Measurements from ENCODE around the gene ORC5. TPM values are rescaled to one million over a fixed set of nuclear protein-coding genes. Genes with fewer than 3 reads are reported as not detected.

The ORC5 gene
- polyA plus RNA-seq, 1 donor (not counting 4 experiments of a cell fraction or from before 2014, with no cell fraction given), result 17.9 TPM

DNA sequence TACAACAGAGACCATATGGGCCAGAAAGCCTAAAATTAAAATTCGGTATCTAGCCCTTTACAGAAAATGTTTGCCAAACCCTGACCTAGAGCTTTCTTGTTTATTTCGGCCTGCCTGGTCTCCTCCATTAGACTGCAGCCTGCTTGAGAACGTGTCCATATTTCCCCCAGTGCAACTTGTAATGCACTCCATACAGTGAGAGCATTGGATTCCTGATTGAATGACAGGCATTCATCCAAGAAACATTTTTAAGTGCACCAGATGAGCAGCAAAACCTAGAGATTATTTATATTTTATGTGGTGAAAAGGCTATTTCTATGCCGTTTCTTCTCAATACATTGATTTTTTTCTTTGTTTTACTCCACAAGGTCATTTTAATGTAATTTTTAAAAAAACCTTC lies 47.4 kb upstream of the ORC5 start:
- dilution Hi-C loops (cut with MboI; ENCODE audit: extremely low pct_ligation_motif_present, low sequenced_read_pairs), result no loop called here
- Histone ChIP-seq H3K79me2 (ENCODE audit: control insufficient read depth, insufficient read depth, low read length) (no peaks in the 10 kb centered on the region), H4K20me1 (ENCODE audit: control insufficient read depth, extremely low read depth, insufficient read depth, low read length) (no peaks in the 10 kb centered on the region), H3K4me3 (ENCODE audit: control insufficient read depth in 2 of 3, extremely low read depth in 1 of 3, insufficient read depth in 2 of 3, low read depth in 1 of 3, low read length in 3 of 3) (no peak overlapping the region), H3K4me1 (ENCODE audit: control insufficient read depth, extremely low read depth, insufficient read depth, low read length) (peaks cover 9% of the 10 kb centered on the region), H3K9me3 (ENCODE audit: control insufficient read depth, low read depth, low read length) (no peaks in the 10 kb centered on the region), H3K27ac (ENCODE audit: control insufficient read depth, insufficient read depth, low read length) (no peak overlapping the region), H3K9ac (ENCODE audit: control insufficient read depth, extremely low read depth, insufficient read depth, low read length) (no peak overlapping the region), H2AFZ (ENCODE audit: control insufficient read depth, low read length) (no peak overlapping the region), H3K4me2 (ENCODE audit: control insufficient read depth, extremely low read depth, insufficient read depth, low read depth, low read length) (no peak overlapping the region), H3K9me1 (ENCODE audit: control insufficient read depth, extremely low read depth, insufficient read depth, low read length) (no peaks in the 10 kb centered on the region), H3K27me3 (ENCODE audit: control insufficient read depth, extremely low read depth, insufficient read depth, low read length) (no peaks in the 10 kb centered on the region), H3K36me3 (ENCODE audit: control insufficient read depth in 2 of 2, extremely low read depth in 1 of 2, insufficient read depth in 2 of 2, low read length in 2 of 2) (no peaks in the 10 kb centered on the region)
- FAIRE-seq (no peak), DNase-seq (ENCODE audit: low read depth, low spot score) (no peak)
- TF ChIP-seq EZH2 (IDR thresholded peaks at IDR 0.05; ENCODE audit: low read length), result no peak
- TF ChIP-seq, protein P1, sequence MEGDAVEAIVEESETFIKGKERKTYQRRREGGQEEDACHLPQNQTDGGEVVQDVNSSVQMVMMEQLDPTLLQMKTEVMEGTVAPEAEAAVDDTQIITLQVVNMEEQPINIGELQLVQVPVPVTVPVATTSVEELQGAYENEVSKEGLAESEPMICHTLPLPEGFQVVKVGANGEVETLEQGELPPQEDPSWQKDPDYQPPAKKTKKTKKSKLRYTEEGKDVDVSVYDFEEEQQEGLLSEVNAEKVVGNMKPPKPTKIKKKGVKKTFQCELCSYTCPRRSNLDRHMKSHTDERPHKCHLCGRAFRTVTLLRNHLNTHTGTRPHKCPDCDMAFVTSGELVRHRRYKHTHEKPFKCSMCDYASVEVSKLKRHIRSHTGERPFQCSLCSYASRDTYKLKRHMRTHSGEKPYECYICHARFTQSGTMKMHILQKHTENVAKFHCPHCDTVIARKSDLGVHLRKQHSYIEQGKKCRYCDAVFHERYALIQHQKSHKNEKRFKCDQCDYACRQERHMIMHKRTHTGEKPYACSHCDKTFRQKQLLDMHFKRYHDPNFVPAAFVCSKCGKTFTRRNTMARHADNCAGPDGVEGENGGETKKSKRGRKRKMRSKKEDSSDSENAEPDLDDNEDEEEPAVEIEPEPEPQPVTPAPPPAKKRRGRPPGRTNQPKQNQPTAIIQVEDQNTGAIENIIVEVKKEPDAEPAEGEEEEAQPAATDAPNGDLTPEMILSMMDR (optimal IDR thresholded peaks at IDR 0.05 in 1 of 3, IDR thresholded peaks at IDR 0.05 in 1 of 3, conservative IDR thresholded peaks at IDR 0.05 in 1 of 3; ENCODE audit: extremely low read depth in 1 of 3, insufficient read depth in 2 of 3, low read length in 3 of 3), result no peak

- Histone ChIP-seq H3K79me2 (ENCODE audit: control insufficient read depth, insufficient read depth, low read length) (no peaks in the 10 kb centered on the region), H3K4me2 (ENCODE audit: control insufficient read depth, extremely low read depth, insufficient read depth, low read depth, low read length) (peak overlapping the region; percentile 43), H3K4me1 (ENCODE audit: control insufficient read depth, extremely low read depth, insufficient read depth, low read length) (peaks cover 9% of the 10 kb centered on the region), H3K27me3 (ENCODE audit: control insufficient read depth, extremely low read depth, insufficient read depth, low read length) (no peaks in the 10 kb centered on the region), H3K36me3 (ENCODE audit: control insufficient read depth in 2 of 2, extremely low read depth in 1 of 2, insufficient read depth in 2 of 2, low read length in 2 of 2) (no peaks in the 10 kb centered on the region), H3K27ac (ENCODE audit: control insufficient read depth, insufficient read depth, low read length) (no peak overlapping the region), H4K20me1 (ENCODE audit: control insufficient read depth, extremely low read depth, insufficient read depth, low read length) (no peaks in the 10 kb centered on the region), H3K9me3 (ENCODE audit: control insufficient read depth, low read depth, low read length) (no peaks in the 10 kb centered on the region), H3K4me3 (ENCODE audit: control insufficient read depth in 2 of 3, extremely low read depth in 1 of 3, insufficient read depth in 2 of 3, low read depth in 1 of 3, low read length in 3 of 3) (no peak overlapping the region), H3K9me1 (ENCODE audit: control insufficient read depth, extremely low read depth, insufficient read depth, low read length) (no peaks in the 10 kb centered on the region), H2AFZ (ENCODE audit: control insufficient read depth, low read length) (no peak overlapping the region), H3K9ac (ENCODE audit: control insufficient read depth, extremely low read depth, insufficient read depth, low read length) (no peak overlapping the region)
- DNase-seq (ENCODE audit: low read depth, low spot score) (no peak), FAIRE-seq (no peak)
- TF ChIP-seq, protein P1 (optimal IDR thresholded peaks at IDR 0.05 in 1 of 3, IDR thresholded peaks at IDR 0.05 in 1 of 3, conservative IDR thresholded peaks at IDR 0.05 in 1 of 3; ENCODE audit: extremely low read depth in 1 of 3, insufficient read depth in 2 of 3, low read length in 3 of 3), result no peak
- no peak for TF ChIP-seq EZH2 (IDR thresholded peaks at IDR 0.05; ENCODE audit: low read length)
- dilution Hi-C loops (cut with MboI; ENCODE audit: extremely low pct_ligation_motif_present, low sequenced_read_pairs), result no loop called here
Observed at GRCh38 chr7:104254696-104255095, 46.9 kb upstream of the ORC5 start.

Data from keratinocyte (primary cell).